Limb (tissue), 2 donors: ENCODE data around the gene OR8S1.
"Not testable (repeated sequence)": the region's sequence is repeated elsewhere in the genome, so short reads cannot be mapped to it uniquely, and the experiment has no call there.

Experiments used
- DNase-seq, 2 donors: peaks; one replicate each; pipeline ENCODE4 v3.0.0-alpha.2; 2016; ENCODE audit errors: extremely low spot score in 2 of 2

OR8S1 gene

DNA sequence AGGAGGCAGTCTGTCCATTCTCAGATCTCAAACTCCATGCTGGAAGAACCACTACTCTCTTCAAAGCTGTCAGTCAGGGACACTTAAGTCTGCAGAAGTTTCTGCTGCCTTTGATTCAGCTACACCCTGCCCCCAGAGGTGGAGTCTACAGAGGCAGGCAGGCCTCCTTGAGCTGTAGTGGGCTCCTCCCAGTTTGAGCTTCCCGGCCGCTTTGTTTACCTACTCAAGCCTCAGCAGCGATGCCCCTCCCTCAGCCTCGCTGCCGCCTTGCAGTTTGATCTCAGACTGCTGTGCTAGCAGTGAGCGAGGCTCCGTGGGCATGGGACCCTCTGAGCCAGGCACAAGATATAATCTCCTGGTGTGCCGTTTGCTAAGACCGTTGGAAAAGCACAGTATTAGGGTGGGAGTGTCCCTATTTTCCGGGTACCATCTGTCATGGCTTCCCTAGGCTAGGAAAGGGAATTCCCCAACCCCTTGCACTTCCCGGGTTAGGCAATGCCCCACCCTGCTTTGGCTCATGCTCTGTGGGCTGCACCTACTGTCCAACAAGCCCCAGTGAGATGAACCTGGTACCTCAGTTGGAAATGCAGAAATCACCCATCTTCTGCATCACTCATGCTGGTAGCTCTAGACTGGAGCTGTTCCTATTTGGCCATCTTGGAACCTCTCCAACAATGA lies 28.4 kb downstream of the OR8S1 start:
- DNase-seq, result not testable (repeated sequence)

DNA sequence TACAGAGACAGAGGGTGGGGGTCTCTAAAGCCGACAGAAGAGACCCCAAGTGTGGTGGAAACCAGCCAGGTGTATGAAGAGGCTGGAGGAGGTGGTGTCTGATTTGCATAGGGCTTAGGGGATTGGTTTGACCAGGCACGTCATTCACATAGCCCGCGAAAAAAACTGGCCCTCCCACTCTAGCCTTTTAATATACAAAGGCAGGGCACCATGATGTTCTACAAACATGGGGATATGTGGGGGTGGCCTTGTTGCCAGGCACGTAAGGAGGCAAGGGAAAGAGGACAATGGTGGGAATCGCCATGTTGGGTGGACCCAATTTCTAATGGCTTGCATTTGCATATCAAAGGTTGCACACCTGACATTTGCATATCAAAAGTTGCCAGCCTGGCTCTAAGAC lies 31.2 kb downstream of the OR8S1 start:
- DNase-seq, result no peak

DNA sequence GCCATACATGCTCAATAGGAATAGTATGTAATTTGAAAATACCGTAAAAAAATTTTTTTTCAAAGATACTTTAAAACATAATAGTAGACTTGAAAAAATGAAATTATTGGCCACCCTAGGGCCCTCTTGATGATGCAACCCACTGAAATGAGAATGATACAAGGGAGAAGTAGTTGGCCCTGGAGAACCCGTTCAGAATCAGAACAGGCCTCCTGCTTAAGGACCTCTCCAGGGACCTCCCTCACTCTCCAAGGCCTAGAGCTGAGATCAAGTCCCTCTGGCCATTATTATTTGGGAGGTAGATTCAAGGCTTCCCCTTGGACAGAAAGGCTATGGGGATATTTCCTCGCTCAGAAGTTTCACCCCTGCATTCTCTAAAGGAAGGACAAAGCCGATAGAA lies 32.5 kb downstream of the OR8S1 start:
- DNase-seq, result no peak

DNA sequence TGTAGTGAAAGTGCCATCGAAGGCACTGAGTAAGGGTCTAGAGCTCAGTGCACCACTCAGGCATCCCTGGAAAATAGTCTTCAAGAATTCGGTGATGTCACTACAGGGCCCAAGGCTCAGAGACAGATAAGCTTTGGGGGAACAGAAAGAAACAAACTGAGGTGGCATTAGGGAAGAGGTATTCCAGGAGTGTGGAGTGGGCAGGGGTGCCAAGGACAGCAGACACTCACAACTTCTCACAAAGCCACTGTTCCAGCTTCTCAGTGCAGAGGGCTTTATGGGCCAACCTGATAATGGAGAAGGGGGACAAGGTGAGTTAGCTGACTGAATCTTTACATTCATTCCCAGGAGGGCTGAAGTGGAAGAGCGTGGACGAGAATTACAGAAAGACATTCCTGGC lies 42.3 kb downstream of the OR8S1 start:
- DNase-seq, result no peak

DNA sequence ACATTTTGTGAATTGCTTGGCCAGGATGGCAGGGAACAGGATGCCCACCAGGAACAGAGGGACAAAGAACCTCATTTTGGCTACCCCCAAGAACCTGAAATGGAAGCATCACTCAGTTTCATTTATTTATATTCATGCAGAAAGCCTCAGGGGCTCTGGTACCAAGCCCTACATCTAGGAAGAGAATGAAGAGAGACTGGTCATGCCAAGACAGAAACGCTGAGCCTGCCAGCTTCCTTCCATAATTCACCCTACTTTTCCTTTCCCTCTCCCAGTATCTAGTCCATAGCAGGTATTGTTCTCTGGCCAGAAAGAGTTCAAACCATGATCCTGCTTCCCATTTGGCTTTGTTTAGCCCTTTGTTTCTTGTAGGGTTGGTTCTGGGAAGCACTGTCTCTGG lies 44.5 kb downstream of the OR8S1 start, which contains the start of gene LALBA:
Gene LALBA (minus strand): TSS at position 101 of the 400 bp plus-strand sequence. CDS start 26 bp downstream, at position 75.
- DNase-seq, result no peak

DNA sequence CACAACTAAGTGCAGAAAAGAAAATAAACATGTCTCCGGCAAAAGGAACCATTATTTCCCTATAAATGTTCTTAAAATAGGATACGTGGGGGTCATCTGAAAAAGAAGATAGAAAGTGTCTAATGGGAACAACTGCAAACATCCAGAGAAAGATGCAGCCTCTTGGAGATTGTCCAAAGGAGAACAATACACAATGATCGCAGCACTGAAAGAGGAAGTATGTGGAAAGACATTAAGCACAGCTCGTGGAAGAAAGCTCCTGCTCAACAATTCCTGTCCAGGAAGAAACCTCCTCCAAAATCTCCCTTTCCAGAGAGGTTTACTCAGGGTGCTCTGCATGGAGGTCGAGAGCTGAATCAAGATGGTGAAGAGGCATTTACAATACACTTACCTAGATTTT lies 46.9 kb downstream of the OR8S1 start:
- no peak for DNase-seq
